ENCODE data around the gene SENP5. TPM values are rescaled to one million over a fixed set of nuclear protein-coding genes. Genes with fewer than 3 reads are reported as not detected.
"Not testable (repeated sequence)": the region's sequence is repeated elsewhere in the genome, so short reads cannot be mapped to it uniquely, and the experiment has no call there.

Gene SENP5
- polyA plus RNA-seq, 1 donor = 40.4 TPM

GRCh38 chr3:196941729-196942225 lies 74.1 kb downstream of the SENP5 start:
- DNase-seq = peak; percentile 31

- DNase-seq = peak; percentile 97
Measured at GRCh38 chr3:196942226-196942914, 74.7 kb downstream of the SENP5 start, which contains the start of gene NCBP2. Gene NCBP2, minus strand, starts transcription at chr3:196942528. Its CDS starts 25 bp downstream, at chr3:196942503.

GRCh38 chr3:196942915-196943277 lies 75.2 kb downstream of the SENP5 start:
- no peak for DNase-seq

- DNase-seq = not testable (repeated sequence)
Measured at GRCh38 chr3:196944037-196944790, 76.5 kb downstream of the SENP5 start.

- no peak for DNase-seq
Measured at GRCh38 chr3:196947136-196947859, 79.6 kb downstream of the SENP5 start.

- DNase-seq = no peak
Measured at GRCh38 chr3:196947860-196948441, 80.2 kb downstream of the SENP5 start.

GRCh38 chr3:196948442-196949284 lies 80.9 kb downstream of the SENP5 start:
- DNase-seq = no peak

GRCh38 chr3:196949285-196949619 lies 81.5 kb downstream of the SENP5 start:
- DNase-seq = no peak

- DNase-seq = no peak
Measured at GRCh38 chr3:196949750-196950149, 82.0 kb downstream of the SENP5 start.

GRCh38 chr3:196951371-196951770 lies 83.7 kb downstream of the SENP5 start:
- DNase-seq = no peak

GRCh38 chr3:196954832-196955231 lies 87.1 kb downstream of the SENP5 start:
- no peak for DNase-seq

- no peak for DNase-seq
Measured at GRCh38 chr3:196962108-196962929, 94.6 kb downstream of the SENP5 start.

- no peak for DNase-seq
Measured at GRCh38 chr3:196962930-196963630, 95.4 kb downstream of the SENP5 start.

- no peak for DNase-seq
Measured at GRCh38 chr3:196963631-196963953, 95.9 kb downstream of the SENP5 start.

GRCh38 chr3:196965112-196965803 lies 97.5 kb downstream of the SENP5 start:
- no peak for DNase-seq

GRCh38 chr3:196965804-196966173 lies 98.1 kb downstream of the SENP5 start:
- DNase-seq = no peak

- DNase-seq = no peak
Measured at GRCh38 chr3:196966526-196967401, 99.0 kb downstream of the SENP5 start.
